GM19023 (cell line): ENCODE data around the gene NEU1.
"Not testable (repeated sequence)": the region's sequence is repeated elsewhere in the genome, so short reads cannot be mapped to it uniquely, and the experiment has no call there.

Experiments used
- ATAC-seq: cut with Tn5 transposase; IDR thresholded peaks from one replicate; pipeline ENCODE4 v1.9.1; 2021; ENCODE audit warnings: mild to moderate bottlenecking, moderate library complexity; ENCODE audit not compliant: unreplicated experiment

Gene NEU1

DNA sequence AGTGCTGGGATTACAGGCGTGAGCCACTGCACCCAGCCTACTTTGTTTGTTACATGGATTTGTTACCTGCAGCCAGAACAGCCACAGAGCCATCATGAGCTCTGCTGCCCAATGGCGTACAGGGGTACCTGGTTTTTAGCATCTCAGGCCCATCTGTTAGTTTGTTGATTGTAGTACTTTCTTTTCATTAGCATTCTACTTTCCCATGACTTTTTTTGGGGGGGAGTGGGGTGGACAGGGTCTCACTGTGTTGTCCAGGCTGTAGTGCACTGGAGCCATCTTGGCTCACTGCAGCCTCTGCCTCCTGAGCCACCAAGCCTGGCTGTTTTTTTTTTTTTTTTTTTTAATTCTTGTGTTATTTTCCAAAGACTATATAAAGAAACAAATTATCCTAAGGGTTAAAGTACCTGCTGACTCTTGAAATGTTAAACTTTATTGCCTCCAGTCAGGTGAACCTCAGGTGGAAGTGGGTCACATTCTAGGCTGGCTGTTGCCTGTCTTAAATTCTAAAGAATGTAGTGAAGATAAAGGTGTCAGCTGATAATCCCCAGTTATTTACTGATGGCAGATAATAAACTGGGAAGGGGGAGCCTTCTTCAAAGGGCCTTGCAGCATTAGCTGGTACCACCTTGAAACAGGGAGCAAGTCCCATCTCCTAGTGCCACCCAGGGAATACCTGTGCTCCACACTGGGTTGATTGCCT lies 15.2 kb downstream of the NEU1 start:
- no peak for ATAC-seq

DNA sequence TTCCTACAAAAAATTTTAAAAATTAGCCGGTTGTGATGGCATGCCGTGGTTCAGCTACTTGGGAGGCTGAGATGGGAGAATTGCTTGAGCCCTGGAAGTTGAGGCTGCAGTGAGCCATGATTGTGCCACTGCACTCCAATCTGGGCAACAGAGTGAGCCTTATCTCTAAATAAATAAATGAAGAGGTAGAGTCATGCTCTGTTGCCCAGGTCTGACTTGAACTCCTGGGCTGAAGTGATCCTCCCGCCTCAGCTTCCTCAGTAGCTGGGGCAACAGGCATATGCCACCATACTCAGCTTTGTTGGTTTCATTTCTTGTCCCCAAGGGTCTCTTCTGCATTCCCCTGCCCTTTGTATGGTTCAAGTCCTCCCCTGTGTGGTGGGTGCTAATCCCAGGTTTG lies 18.1 kb downstream of the NEU1 start:
- no peak for ATAC-seq

DNA sequence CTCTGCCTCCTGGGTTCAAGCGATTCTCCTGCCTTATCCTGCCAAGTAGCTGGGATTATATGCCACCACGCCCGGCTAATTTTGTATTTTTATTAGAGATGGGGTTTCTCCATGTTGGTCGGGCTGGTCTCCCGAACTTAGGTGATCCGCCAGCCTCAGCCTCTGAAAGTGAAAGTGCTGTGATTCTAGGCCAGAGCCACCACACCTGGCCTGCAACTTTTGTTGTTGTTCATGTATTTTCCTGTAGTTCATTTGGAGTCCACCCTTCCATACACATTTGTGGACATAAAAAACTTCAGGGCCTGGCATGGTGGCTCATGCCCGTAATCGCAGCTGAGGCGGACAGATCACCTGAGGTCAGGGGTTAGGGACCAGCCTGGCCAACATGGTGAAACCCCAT lies 20.6 kb downstream of the NEU1 start:
- ATAC-seq: no peak

DNA sequence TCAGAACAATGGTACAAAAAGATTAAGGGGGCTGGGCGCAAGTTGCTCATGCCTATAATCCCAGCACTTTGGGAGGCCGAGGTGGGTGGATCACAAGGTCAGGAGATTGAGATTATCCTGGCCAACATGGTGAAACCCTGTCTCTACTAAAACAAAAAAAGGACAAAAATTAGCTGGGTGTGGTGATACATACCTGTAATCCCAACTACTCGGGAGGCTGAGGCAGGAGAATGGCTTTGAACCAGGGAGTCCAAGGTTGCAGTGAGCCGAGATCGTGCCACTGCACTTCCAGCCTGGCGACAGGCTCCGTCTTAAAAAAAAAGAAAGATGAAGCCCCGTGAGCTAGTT lies 22.9 kb downstream of the NEU1 start:
- ATAC-seq: not testable (repeated sequence)

DNA sequence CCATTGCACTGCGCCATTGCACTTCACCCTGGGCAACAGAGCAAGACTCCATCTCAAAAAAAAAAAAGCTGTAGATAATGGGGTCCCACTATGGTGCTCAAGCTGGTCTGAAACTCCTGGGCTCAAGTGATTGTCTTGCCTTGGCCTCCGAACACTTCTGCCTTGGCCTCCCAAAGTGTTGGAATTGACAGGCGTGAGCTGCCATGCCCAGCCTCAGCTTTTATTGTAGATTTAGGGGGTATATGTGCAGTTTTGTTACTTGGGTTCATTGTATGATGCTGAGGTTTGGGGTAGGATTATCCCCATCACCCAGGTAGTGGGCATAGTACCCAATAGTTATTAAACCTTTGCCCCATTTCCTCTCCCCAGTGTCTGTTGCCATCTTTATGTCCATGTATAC lies 23.7 kb downstream of the NEU1 start:
- no peak for ATAC-seq

DNA sequence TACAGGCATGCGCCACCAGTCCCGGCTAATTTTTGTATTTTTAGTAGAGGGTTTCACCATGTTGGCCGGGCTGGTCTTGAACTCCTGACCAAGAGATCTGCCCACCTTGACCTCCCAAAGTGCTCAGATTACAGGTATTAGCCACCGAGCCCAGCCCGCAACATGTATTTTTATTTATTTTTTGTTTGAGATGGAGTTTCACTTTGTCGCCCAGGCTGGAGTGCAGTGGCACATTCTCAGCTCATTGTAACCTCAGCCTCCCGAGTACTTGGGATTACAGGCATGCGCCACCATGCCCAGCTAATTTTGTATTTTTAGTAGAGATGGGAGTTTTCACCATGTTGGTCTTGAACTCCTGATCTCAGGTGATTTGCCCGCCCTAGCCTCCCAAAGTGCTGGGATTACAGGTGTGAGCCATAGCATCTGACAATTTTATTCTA lies 24.5 kb downstream of the NEU1 start:
- not testable (repeated sequence) for ATAC-seq

DNA sequence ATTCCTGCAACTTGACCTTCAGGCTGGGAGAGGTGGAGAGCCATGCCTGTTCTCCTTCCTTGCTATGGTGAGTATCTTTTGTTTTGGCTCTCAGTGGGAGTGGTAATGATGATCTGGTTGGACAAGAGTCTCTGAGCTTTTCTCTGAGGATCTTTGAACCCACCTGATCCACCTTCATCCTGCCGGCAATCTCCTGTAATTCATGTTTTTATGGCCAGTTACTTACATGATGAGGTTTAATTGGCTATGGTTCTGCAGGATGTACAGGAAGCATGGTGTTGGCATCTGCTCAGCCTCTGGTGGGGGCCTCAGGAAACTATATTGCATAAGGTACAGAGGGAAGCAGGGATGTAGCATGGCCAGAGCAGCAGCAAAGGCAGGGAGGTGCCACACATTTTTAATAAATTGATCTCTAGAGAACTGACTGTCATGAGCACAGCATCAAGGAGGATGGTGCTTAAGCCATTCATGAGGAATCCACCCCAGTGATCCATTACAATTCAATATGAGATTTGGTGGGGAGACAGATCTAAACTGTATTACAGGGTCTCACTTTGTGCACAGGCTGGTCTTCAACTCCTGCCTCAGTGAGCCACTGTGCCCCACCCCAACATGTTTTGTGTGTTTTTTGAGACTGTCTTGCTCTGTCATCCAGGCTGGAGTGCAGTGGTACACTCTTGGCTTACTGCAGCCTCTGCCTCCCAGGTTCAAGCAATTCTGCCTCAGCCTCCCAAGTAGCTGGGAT lies 25.1 kb downstream of the NEU1 start:
- ATAC-seq: no peak

DNA sequence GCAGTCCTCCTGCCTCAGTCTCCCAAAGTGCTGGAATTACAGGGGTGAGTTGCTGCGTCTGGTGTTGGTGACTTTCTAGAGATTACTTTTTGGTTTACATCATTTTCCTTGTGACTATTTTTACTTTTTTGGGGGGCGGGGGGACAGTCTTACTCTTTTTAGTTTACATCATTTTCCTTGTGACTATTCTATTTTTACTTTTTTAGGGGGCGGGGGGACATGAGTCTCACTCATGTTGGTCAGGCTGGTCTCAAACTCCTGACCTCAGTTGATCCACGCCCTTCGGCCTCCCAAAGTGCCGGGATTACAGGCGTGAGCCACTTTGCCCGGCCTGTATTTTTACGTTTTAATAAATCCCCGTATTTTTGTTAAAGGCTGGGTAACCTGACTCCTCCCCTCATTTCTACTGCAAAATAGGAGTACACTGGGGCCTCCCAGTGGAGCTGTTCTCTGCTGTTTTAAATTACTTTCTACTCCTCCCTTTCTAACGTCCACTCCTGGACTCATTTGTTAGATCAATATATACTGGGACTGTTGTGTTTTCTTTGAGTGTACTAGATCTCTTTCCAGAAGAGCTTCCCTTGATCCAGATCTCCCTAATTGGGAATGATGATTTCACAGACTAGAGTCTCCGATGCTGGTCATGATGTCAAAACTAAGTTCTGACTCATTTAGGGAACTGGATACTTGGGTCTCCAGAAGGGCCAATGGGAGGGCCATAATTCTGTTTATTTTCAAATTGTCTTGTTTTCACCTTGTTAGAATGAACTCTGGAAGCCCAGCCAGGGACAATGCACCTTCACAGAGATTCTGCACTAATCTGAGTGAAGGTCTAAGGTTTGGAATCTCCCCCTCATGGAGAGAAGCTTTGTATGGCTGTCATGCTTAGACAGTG lies 25.9 kb downstream of the NEU1 start:
- ATAC-seq: no peak

DNA sequence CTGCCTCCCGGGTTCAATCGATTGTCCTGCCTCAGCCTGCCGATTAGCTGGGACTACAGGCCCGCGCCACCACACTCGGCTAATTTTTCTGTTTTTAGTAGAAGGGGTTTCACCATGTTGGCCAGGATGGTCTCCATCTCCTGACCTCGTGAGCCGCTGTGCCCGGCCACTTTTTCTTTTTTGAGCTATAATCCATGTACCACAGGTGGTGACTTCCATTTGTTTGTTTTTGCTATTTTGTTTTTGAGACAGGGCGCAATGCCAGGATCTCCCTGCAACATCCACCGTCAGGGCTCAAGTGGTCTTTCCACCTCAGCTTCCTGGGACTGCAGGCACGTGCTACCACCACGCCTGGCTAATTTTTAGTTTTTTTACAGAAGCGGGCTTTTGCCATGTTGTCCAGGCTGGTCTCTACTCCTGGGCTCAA lies 26.6 kb downstream of the NEU1 start:
- no peak for ATAC-seq

DNA sequence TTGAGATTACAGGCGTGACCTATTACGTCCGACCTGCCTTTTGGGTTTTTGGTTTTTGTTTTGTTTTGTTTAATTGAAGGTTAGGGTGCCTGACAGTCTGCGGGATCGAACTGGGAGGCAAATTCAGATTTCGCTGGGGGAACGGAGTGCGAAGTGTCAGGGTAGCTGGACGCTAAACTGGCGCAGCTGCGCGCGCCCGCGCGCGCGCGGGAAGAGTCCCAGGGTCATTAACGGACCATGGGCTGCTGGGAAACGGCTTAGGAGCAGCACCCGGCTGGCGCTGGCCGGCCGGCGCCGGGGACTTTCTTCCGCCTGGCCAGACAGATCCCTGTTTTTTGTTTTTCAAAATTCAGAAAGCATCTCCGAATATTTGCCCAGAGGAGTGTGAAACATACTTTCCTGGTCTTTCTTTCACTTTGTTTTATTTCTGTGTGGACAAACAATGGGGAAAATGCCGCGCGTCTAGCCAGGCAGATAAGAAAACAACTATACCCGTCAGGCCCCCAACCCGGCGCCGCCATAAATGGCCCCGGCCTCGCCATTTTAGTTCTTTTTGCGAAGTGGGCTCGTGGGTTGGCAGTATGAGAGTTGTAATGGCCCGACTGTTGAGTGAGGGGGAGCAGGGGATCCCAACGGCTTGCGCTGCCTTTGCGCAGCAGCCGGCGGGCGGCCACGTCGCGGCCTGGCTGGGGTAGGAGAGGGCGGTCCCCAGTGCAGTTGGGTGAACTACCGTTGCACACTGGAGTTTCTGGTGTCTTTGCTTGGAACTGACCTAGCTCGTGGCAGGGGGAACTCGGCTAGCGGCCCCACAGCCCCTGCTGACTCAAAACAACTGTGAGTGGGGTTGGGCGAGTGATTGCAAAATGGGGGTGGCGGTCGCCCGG lies 28.0 kb downstream of the NEU1 start:
- peak; percentile 61 for ATAC-seq

DNA sequence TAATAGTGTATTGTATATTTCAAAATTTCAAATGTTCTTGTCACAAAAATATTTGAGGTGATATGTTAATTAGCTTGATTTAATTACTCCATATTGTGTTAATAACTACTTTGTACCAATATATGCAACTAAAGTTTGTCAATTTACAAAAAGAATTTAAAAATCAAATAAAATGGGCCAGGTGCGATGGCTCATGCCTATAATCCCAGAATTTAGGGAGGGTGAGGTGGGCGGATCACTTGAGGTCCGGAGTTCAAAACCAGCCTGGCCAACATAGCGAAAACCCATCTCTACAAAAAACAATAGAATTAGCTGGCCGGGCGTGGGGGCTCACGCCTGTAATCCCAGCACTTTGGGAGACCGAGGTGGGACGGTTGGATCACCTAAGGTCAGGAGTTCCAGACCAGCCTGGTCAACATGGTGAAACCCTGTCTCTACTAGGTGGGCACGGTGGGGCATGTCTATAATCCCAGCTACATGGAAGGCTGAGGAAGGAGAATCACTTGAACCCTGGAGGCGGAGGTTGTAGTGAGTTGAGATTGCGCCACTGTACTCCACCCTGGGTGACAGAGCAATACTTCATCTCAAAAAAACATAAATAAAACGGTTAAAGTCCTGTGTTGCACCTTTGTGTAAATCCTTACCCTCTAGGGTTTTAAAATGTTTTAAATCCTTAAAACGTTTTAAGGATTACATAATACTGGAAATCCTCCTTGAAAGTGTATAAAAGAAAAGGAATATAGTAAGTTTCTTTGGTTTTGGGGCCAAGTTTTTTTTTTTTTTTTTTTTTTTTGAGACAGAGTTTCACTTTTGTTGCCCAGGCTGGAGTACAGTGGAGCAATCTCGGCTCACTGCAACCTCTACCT lies 31.0 kb downstream of the NEU1 start:
- no peak for ATAC-seq

DNA sequence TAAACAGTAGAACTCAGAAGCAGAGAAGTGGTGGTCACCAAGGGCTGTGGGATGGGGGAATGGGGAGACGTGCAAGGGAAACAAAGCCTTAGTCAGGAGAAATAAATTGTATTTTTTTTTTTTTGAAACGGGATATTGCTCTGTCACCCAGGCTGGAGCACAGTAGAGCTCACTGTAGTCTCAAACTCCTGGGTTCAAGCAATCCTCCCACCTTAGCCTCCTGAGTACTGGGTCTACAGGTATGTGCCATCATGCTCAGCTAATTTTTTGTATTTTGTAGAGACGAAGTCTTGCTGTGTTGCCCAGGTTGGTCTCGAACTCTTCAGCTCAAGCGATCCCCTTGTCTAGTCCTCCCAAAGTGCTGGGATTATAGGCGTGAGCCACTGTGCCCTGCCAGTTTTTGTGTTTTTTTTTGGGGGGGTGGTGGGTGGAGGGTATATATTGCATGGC lies 31.7 kb downstream of the NEU1 start:
- no peak for ATAC-seq

DNA sequence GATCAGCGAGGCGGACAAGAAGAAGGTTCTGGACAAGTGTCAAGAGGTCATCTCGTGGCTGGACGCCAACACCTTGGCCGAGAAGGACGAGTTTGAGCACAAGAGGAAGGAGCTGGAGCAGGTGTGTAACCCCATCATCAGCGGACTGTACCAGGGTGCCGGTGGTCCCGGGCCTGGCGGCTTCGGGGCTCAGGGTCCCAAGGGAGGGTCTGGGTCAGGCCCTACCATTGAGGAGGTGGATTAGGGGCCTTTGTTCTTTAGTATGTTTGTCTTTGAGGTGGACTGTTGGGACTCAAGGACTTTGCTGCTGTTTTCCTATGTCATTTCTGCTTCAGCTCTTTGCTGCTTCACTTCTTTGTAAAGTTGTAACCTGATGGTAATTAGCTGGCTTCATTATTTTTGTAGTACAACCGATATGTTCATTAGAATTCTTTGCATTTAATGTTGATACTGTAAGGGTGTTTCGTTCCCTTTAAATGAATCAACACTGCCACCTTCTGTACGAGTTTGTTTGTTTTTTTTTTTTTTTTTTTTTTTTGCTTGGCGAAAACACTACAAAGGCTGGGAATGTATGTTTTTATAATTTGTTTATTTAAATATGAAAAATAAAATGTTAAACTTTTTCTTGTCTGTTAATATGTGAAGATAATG lies 32.9 kb downstream of the NEU1 start:
- ATAC-seq: no peak

DNA sequence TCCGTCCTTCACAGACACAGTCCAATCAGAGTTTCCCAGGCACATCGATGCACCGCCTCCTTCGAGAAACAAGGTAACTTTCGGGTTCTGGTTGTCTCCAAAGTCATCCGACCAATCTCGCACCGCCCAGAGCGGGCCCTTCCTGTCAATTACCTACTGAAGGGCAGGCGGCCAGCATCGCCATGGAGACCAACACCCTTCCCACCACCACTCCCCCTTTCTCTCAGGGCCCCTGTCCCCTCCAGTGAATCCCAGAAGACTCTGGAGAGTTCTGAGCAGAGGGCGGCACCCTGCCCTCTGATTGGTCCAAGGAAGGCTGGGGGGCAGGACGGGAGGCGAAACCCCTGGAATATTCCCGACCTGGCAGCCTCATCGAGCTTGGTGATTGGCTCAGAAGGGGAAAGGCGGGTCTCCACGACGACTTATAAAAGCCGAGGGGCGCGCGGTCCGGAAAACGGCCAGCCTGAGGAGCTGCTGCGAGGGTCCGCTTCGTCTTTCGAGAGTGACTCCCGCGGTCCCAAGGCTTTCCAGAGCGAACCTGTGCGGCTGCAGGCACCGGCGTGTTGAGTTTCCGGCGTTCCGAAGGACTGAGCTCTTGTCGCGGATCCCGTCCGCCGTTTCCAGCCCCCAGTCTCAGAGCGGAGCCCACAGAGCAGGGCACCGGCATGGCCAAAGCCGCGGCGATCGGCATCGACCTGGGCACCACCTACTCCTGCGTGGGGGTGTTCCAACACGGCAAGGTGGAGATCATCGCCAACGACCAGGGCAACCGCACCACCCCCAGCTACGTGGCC lies 35.1 kb downstream of the NEU1 start, which contains the start of gene HSPA1B:
TSS of gene HSPA1B (plus strand) at position 453 of the 794 bp plus-strand sequence. CDS start at position 666, 213 bp downstream.
- peak; percentile 75 for ATAC-seq

DNA sequence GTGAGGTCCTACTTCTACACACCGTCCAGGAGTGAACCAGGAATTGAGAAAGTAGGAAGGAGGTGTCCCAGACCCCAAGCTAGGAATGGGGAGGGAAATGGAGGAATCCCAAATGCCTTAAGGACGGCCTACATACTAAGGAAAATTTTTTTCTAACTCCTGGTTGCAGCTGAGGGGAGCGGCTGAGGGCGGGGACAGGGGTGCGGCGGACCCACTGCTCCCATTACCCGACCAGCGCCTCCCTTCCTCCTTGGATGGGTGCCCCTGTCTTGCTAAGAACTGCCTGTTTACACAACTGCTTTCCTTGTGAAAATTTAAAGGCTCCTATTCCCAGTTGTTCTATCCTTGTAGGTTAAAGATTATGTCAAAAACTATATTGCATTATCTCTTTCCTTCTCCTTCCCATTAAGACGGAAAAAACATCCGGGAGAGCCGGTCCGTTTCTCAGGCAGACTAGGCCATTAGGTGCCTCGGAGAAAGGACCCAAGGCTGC lies 35.8 kb downstream of the NEU1 start:
- ATAC-seq: no peak

DNA sequence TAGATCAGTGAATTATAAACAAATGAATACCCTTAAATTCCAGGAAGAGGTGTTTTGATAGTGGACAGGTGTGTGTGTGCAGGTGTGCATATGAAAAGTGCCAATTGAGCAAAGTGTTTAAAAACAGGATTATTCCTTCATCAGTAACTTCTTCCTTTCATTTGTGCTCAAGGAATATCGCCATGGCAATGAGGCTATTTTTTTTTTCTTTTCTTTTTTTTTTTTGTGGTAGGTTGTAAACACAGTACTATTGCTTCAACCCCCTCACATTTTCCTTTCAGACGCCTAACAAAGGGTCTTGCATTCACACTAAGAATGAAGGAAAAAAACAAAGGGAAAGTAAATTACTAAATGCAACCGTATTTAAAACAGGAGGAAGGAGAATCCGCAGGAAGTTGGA lies 37.1 kb downstream of the NEU1 start:
- no peak for ATAC-seq

DNA sequence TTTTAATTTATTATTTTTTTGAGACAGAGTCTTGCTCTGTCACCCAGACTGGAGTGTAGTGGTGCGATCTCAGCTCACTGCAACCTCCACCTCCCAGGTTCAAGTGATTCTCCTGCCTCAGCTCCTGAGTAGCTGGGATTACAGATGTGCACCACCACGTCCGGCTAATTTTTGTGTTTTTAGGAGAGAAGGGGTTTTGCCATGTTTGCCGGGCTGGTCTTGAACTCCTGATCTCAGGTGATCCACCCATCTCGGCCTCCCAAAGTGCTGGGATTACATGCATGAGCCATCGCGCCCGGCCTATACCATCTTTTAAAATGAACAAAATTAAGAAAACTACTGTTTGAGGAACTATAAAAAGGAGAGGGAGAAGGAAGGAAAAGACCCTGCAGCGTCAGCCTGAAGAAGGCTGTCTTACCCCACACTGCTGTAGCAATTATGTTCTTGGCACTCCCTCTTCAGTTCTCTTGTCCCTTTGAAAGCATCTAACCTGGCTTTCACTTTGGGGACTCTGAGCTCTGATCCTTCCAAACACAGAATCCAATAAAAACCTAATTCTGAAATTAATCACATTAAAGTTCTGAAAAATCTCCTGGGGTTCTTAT lies 38.9 kb downstream of the NEU1 start:
- ATAC-seq: not testable (repeated sequence)
